Measurements from ENCODE around the gene FSTL5.

Gene FSTL5

DNA sequence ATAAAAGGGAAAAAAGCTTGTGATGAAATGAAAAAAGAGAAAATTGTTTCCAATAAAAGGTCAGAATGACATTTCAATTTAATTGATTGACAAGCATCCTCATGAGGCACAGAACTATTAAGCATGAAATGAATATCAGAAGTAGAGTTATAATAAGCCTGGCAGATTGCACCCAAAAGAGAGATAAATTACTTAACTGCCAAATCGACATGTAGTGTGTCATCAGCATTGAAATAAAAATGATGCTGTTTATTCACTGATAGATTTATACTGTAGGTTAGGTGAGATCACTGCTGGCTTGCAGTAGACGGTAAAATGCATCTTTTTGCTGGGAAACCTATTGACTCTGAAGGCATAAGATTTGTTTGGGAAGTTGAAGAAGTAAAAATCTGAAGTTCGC, 507.2 kb downstream of the FSTL5 start:
- DNase-seq (ENCODE audit: low read depth), result no peak
- TF ChIP-seq, protein P1, sequence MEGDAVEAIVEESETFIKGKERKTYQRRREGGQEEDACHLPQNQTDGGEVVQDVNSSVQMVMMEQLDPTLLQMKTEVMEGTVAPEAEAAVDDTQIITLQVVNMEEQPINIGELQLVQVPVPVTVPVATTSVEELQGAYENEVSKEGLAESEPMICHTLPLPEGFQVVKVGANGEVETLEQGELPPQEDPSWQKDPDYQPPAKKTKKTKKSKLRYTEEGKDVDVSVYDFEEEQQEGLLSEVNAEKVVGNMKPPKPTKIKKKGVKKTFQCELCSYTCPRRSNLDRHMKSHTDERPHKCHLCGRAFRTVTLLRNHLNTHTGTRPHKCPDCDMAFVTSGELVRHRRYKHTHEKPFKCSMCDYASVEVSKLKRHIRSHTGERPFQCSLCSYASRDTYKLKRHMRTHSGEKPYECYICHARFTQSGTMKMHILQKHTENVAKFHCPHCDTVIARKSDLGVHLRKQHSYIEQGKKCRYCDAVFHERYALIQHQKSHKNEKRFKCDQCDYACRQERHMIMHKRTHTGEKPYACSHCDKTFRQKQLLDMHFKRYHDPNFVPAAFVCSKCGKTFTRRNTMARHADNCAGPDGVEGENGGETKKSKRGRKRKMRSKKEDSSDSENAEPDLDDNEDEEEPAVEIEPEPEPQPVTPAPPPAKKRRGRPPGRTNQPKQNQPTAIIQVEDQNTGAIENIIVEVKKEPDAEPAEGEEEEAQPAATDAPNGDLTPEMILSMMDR (conservative IDR thresholded peaks at IDR 0.05; ENCODE audit: low read depth, low read length), result no peak
- no peak overlapping the region for H3K4me3 ChIP-seq (ENCODE audit: low read length)

DNA sequence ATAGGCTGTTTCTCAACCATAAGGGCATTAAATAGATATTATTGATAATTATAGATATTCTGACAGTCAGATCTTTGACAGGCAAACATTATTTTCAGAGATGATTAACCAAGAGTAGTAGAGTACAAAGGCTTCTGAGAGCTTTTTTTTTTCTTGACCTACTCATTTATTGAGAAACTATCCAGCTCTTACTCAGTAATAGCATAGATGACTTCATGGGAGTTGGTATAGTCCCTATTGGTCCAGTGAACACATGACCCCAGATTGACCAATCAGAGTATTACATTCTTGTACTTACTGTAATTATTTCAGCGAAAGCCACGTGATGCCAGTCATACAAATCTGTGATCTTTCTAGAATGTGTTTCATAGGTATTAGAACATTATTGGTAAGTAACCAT, 508.7 kb downstream of the FSTL5 start:
- no peak overlapping the region for H3K4me3 ChIP-seq (ENCODE audit: low read length)
- DNase-seq (ENCODE audit: low read depth), result no peak
- TF ChIP-seq, protein P1 (conservative IDR thresholded peaks at IDR 0.05; ENCODE audit: low read depth, low read length), result no peak

DNA sequence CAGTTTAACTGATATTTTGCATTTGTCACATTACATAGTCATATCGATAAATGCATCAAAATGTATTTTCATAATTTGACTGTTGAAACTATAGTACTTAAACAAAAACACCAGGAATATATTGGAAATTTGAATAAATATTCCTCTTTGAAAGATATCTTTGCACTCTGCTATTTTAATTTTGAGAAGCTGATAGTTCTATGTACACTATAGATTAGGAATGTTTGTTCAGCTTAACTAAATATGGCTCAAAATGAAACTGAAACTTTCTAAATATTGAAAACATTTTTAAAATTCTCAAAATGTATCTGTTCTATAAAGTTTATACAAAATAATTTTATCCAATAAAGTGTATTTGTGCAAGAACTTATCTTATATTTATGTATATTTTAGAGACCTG, 510.1 kb downstream of the FSTL5 start:
- H3K4me3 ChIP-seq (ENCODE audit: low read length), result no peak overlapping the region
- TF ChIP-seq, protein P1 (conservative IDR thresholded peaks at IDR 0.05; ENCODE audit: low read depth, low read length), result no peak
- no peak for DNase-seq (ENCODE audit: low read depth)

DNA sequence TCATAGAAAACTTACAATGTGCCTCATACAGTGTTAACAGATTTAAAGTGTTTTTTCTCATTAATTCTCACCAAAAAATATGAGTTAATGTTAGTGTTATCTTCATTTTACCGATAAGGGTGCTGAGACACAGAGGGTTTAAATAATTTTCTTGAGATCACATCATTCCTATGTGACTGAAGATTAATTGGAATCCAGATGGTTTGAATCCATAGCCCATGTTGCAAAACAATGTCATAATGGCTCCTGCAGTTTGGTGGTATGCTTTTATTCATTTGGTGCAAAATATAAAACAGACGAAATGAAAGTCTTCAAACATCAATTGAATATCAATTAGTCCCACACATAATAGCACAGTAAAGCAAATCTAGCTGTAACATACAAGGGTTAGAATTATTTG, 512.2 kb downstream of the FSTL5 start:
- H3K4me3 ChIP-seq (ENCODE audit: low read length), result no peak overlapping the region
- no peak for DNase-seq (ENCODE audit: low read depth)
- TF ChIP-seq, protein P1 (conservative IDR thresholded peaks at IDR 0.05; ENCODE audit: low read depth, low read length), result no peak

DNA sequence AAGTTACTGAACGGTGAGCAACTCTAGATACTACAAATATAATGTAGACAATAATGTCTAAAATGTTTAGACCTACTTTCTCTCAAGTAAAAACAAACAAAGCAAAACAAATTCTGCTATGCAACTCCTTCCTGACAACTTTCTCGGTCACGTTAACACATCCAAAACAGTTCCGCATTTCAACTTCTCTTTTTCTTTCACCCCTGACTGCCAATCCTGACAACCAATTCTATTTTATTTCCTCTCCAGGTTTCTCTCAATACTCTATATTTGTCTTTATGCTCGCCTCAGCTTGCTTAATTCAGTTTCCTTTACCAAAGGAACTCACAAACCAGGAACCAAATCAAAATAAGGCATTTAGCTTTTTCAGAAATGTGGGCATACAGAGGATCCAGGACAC, 513.0 kb downstream of the FSTL5 start:
- H3K4me3 ChIP-seq (ENCODE audit: low read length), result no peak overlapping the region
- TF ChIP-seq, protein P1 (conservative IDR thresholded peaks at IDR 0.05; ENCODE audit: low read depth, low read length), result no peak
- DNase-seq (ENCODE audit: low read depth), result no peak

DNA sequence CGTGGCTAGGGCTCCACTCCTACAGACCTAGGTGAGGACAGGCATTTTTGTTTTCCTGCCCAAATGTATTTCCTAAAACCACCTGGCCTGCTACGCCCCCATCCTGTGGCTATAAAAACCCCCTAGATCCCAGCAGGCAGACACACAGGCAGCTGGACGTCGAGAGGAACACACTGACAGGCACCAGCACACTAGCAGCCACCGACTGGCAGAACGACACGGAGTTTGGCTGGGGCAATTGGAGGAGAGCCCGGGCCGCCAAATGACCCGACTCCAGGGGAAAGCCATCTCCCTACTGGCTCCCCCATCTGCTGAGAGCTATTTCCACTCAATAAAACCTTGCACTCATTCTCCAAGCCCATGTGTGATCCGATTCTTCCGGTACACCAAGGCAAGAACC, 516.0 kb downstream of the FSTL5 start:
- DNase-seq (ENCODE audit: low read depth), result no peak
- H3K4me3 ChIP-seq (ENCODE audit: low read length), result no peak overlapping the region
- TF ChIP-seq, protein P1 (conservative IDR thresholded peaks at IDR 0.05; ENCODE audit: low read depth, low read length), result no peak

DNA sequence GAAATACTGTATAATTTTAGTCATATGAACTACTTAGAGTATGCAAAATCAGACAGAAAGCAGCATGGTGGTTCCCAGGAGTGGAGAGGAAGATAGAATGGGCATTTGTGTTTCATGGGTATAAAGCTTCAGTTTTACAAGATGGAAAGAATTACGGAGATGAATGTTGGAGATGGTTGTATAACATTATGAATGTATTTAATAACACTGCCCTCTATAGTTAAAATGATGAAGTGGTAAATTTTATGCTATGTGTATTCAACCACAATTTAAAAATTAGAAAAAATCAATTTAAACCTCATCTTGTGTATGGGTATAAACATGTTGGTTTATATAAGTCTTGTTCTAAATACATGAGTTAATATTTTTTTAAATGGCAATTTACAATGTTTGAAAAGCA, 521.1 kb downstream of the FSTL5 start:
- DNase-seq (ENCODE audit: low read depth), result no peak
- no peak overlapping the region for H3K4me3 ChIP-seq (ENCODE audit: low read length)
- TF ChIP-seq, protein P1 (conservative IDR thresholded peaks at IDR 0.05; ENCODE audit: low read depth, low read length), result no peak

All from retinal pigment epithelial cell (primary cell).